GM12865 (cell line): ENCODE results near the gene TLE2.
A peak's percentile ranks its signal among the peaks of the same experiment; 100 is the strongest.

ENCODE experiments used
- DNase-seq: peaks from one replicate; pipeline ENCODE4 v3.0.0; 2010; ENCODE audit warnings: low read depth
- H3K4me3 ChIP-seq: 2 replicates; pipeline ENCODE4 v1.5.1; 2011; ENCODE audit warnings: mild to moderate bottlenecking, low read depth, low read length, control low read depth
- CTCF ChIP-seq: IDR thresholded peaks from 2 replicates; pipeline ENCODE4 v1.5.1; 2011; ENCODE audit warnings: low read length, control low read depth, low read depth, inconsistent platforms; ENCODE audit not compliant: insufficient read depth; ENCODE audit errors: missing control alignments

The TLE2 gene

GRCh38 chr19:3060857-3061181 lies 31.7 kb upstream of the TLE2 start:
- peak overlapping the region; percentile 97 for H3K4me3 ChIP-seq
- no peak for DNase-seq
- no peak for TF ChIP-seq CTCF

GRCh38 chr19:3059653-3060052 lies 30.6 kb upstream of the TLE2 start:
- no peak overlapping the region for H3K4me3 ChIP-seq
- TF ChIP-seq CTCF = no peak
- DNase-seq = no peak

- no peak for DNase-seq
- TF ChIP-seq CTCF = no peak
- no peak overlapping the region for H3K4me3 ChIP-seq
Measured at GRCh38 chr19:3058821-3059314, 29.8 kb upstream of the TLE2 start.

GRCh38 chr19:3058009-3058820 lies 29.1 kb upstream of the TLE2 start:
- H3K4me3 ChIP-seq = no peak overlapping the region

GRCh38 chr19:3057275-3057714 lies 28.2 kb upstream of the TLE2 start:
- no peak for TF ChIP-seq CTCF
- no peak for DNase-seq
- H3K4me3 ChIP-seq = no peak overlapping the region

More at GRCh38 chr19:3058009-3058820, 29.1 kb upstream of the TLE2 start:
- no peak for TF ChIP-seq CTCF
- DNase-seq = no peak

GRCh38 chr19:3056417-3057088 lies 27.5 kb upstream of the TLE2 start:
- no peak for TF ChIP-seq CTCF
- H3K4me3 ChIP-seq = no peak overlapping the region

More at GRCh38 chr19:3056417-3057088, 27.5 kb upstream of the TLE2 start:
- DNase-seq = no peak
